Measurements from ENCODE around the gene MRO.

DNA sequence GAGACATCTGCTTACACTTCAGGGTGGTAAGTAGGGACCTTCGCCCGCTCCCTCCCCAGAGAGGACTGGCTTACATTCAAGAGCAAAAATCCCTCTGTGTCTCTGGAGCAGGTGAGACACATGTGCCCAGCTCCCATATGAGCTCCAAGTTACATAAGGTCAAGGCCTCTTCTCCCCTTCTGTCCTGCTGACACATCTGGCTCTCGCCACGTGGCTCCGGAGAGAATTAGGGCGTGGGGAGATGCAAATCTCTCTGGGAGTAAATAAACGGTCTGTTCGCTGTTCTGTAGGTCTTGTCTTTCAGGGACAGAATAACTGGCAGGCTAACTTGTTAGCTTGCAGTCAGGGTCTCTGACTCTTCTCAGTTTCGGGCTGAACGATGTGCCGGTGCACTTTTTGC is 16.2 kb downstream of the MRO start:
- TF ChIP-seq, protein P1, sequence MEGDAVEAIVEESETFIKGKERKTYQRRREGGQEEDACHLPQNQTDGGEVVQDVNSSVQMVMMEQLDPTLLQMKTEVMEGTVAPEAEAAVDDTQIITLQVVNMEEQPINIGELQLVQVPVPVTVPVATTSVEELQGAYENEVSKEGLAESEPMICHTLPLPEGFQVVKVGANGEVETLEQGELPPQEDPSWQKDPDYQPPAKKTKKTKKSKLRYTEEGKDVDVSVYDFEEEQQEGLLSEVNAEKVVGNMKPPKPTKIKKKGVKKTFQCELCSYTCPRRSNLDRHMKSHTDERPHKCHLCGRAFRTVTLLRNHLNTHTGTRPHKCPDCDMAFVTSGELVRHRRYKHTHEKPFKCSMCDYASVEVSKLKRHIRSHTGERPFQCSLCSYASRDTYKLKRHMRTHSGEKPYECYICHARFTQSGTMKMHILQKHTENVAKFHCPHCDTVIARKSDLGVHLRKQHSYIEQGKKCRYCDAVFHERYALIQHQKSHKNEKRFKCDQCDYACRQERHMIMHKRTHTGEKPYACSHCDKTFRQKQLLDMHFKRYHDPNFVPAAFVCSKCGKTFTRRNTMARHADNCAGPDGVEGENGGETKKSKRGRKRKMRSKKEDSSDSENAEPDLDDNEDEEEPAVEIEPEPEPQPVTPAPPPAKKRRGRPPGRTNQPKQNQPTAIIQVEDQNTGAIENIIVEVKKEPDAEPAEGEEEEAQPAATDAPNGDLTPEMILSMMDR (IDR thresholded peaks at IDR 0.05; ENCODE audit: low read depth, low read length, poor library complexity, severe bottlenecking), result no peak
- TF ChIP-seq EZH2phosphoT487 (IDR thresholded peaks at IDR 0.05; ENCODE audit: borderline replicate concordance, low read length), result no peak
